GM12878 (cell line): ENCODE data around the gene NUDT3. TPM values are rescaled to one million over a fixed set of nuclear protein-coding genes. Genes with fewer than 3 reads are reported as not detected.

ENCODE experiments used
- ATAC-seq: fragments of 200-7000 bp; cut with Tn5 transposase; 3 replicates; pipeline ENCODE4 v1.9.1; 2020; ENCODE audit warnings: mild to moderate bottlenecking, moderate library complexity
- BruUV-seq: library from RNA; stranded (reverse); fragments of 400-500 nt; replicated peaks from 2 replicates; lab custom pipeline; 2021; lab: Mats Ljungman, UMichigan
- CTCF ChIA-PET: fragments of 300-600 bp; sonication (Branson Sonifier 250); formaldehyde crosslinking; extraction: SDS; loops from one replicate; lab custom pipeline; 2021; ENCODE audit warnings: inconsistent platforms; lab: Yijun Ruan, JAX
- POLR2A ChIA-PET: fragments of 350-600 bp; formaldehyde crosslinking; extraction: SDS; loops from one replicate; lab custom pipeline; 2021; ENCODE audit warnings: inconsistent platforms; lab: Charles Lee
- RAD21 ChIA-PET: fragments of 300-600 bp; sonication (Branson Sonifier 250); formaldehyde crosslinking; loops from one replicate; lab custom pipeline; 2023; ENCODE audit warnings: antibody characterized with exemption; ENCODE audit not compliant: unreplicated experiment; lab: Charles Lee
- SMC1A ChIA-PET: fragments of 300-600 bp; sonication (Branson Sonifier 250); formaldehyde crosslinking; loops from one replicate; lab custom pipeline; 2023; ENCODE audit not compliant: unreplicated experiment, uncharacterized antibody; lab: Charles Lee
- DNase-seq: peaks from one replicate; pipeline ENCODE4 v3.0.0-alpha.2; 2011; ENCODE audit warnings: low read depth, low spot score
- FAIRE-seq: peaks from 3 replicates; lab custom pipeline; 2011; peaks lifted over from hg19 to GRCh38; lab: Jason Lieb, UNC
- H2AFZ ChIP-seq: 2 replicates; pipeline ENCODE4 v1.6.0; 2011; ENCODE audit warnings: low read depth, low read length, control low read depth; ENCODE audit not compliant: control insufficient read depth
- H3K27ac ChIP-seq: 2 replicates; pipeline ENCODE4 v1.5.1; 2011; ENCODE audit warnings: control low read depth; ENCODE audit not compliant: control insufficient read depth, insufficient read depth
- H3K27me3 ChIP-seq, 2 experiments: replicated peaks in 1 of 2; 2 replicates each; pipeline versions ENCODE4 v1.6.0 to v1.6.1; 2011; ENCODE audit warnings: low read length in 1 of 2; ENCODE audit not compliant: control insufficient read depth in 2 of 2, insufficient read depth in 2 of 2
- H3K36me3 ChIP-seq, 2 experiments: 2 replicates each; pipeline ENCODE4 v1.5.1; 2011; ENCODE audit warnings: low read length in 1 of 2; ENCODE audit not compliant: control insufficient read depth in 2 of 2, insufficient read depth in 2 of 2
- H3K4me1 ChIP-seq: 2 replicates; pipeline ENCODE4 v1.6.1; 2011; ENCODE audit warnings: mild to moderate bottlenecking, low read length, moderate library complexity, mixed read lengths; ENCODE audit not compliant: control insufficient read depth, insufficient read depth
- H3K4me2 ChIP-seq: 2 replicates; pipeline ENCODE4 v1.6.0; 2011; ENCODE audit warnings: control low read depth; ENCODE audit not compliant: control insufficient read depth, insufficient read depth
- H3K4me3 ChIP-seq: fragments of 200-600 bp; sonication (generic); 2 replicates; pipeline ENCODE4 v1.5.1; 2016
- H3K79me2 ChIP-seq: 2 replicates; pipeline ENCODE4 v1.6.0; 2011; ENCODE audit warnings: low read length; ENCODE audit not compliant: control insufficient read depth, insufficient read depth
- H3K9ac ChIP-seq: 2 replicates; pipeline ENCODE4 v1.8.0; 2011; ENCODE audit warnings: low read length, control low read depth, mixed read lengths; ENCODE audit not compliant: control insufficient read depth, insufficient read depth
- H3K9me3 ChIP-seq: replicated peaks from 3 replicates; pipeline ENCODE4 v1.5.1; 2011; ENCODE audit warnings: mild to moderate bottlenecking, low read length; ENCODE audit not compliant: control insufficient read depth, insufficient read depth
- H4K20me1 ChIP-seq: 2 replicates; pipeline ENCODE4 v1.6.0; 2011; ENCODE audit not compliant: control insufficient read depth, insufficient read depth
- BACH1 ChIP-seq: fragments of 450-650 bp; IDR thresholded peaks from 2 replicates; pipeline ENCODE4 v1.6.1; 2017; ENCODE audit warnings: mild to moderate bottlenecking, borderline replicate concordance
- CBFB ChIP-seq: IDR thresholded peaks from 2 replicates; pipeline ENCODE4 v1.6.1; 2016; ENCODE audit warnings: antibody characterized with exemption, low read depth
- HCFC1 ChIP-seq: fragments of 150-350 bp; IDR thresholded peaks from 2 replicates; pipeline ENCODE4 v1.6.1; 2014; ENCODE audit warnings: low read length
- KAT2A ChIP-seq: conservative IDR thresholded peaks from 2 replicates; pipeline ENCODE4 v1.6.1; 2011; ENCODE audit warnings: low read depth, low read length; ENCODE audit not compliant: control insufficient read depth
- MEF2A ChIP-seq: IDR thresholded peaks from 2 replicates; pipeline ENCODE4 v1.6.1; 2011; ENCODE audit warnings: low read depth, mild to moderate bottlenecking, low read length, moderate library complexity; ENCODE audit not compliant: insufficient read depth
- MTA3 ChIP-seq: IDR thresholded peaks from 2 replicates; pipeline ENCODE4 v1.6.1; 2012; ENCODE audit warnings: low read length, inconsistent platforms, borderline replicate concordance
- NR2F1 ChIP-seq: fragments of 450-650 bp; conservative IDR thresholded peaks from 2 replicates; pipeline ENCODE4 v1.6.1; 2017; ENCODE audit warnings: mild to moderate bottlenecking
- POU2F2 ChIP-seq: IDR thresholded peaks from 3 replicates; pipeline ENCODE4 v1.6.1; 2011; ENCODE audit warnings: low read depth, mild to moderate bottlenecking, low read length, borderline replicate concordance
- SREBF2 ChIP-seq: IDR thresholded peaks from 2 replicates; pipeline ENCODE4 v1.6.1; 2012; ENCODE audit warnings: mild to moderate bottlenecking, low read length
- WGBS: methylation state at CpG from one replicate; pipeline ENCODE4 v1.1.6; 2016; ENCODE audit warnings: low lambda C conversion rate; ENCODE audit not compliant: insufficient replicate concordance, insufficient coverage; ENCODE audit errors: missing lambda C conversion rate; 5-methylcytosine and 5-hydroxymethylcytosine counted together
- in situ Hi-C: fragments of 300-500 bp; cut with MboI; formaldehyde crosslinking; loops from 9 replicates; pipeline ENCODE4 v1.14.3; 2018; ENCODE audit warnings: mixed read lengths
- intact Hi-C: fragments of 100-400 bp; cut with micrococcal nuclease; formaldehyde crosslinking; loops from one replicate; pipeline ENCODE4 v1.14.2; 2022; ENCODE audit not compliant: unreplicated experiment
- polyA plus RNA-seq, 11 experiments: library from polyadenylated mRNA; depleted of rRNA in 4 of 11; unstranded in 6 of 11; stranded (reverse) in 5 of 11; fragments of >200 nt; fragmentation: Nextera tagmentation in 4 of 11; fragmentation: Illumina TruSeq in 1 of 11; extraction: Ambion mirVana in 4 of 11; extraction: Trizol in 1 of 11; gene quantifications; 1 replicate in 1 of 11; 2 replicates in 10 of 11; pipeline versions ENCODE4 v1.2.1 to v1.2.3, GENCODE V29; 2011 to 2016; ENCODE audit warnings: inconsistent platforms in 2 of 11, missing spikeins in 2 of 11, low read depth in 1 of 11
- total RNA-seq, 4 experiments: library from RNA; depleted of rRNA in 3 of 4; stranded (reverse); fragments of >200 nt in 3 of 4; fragmentation: Illumina TruSeq in 1 of 4; extraction: Trizol in 1 of 4; gene quantifications; 2 replicates each; pipeline versions ENCODE4 v1.2.1 to v1.2.3, GENCODE V29; 2013 to 2021
- TF ChIP-seq, protein P1 (sequence below): fragments of 450-650 bp; IDR thresholded peaks from 2 replicates; pipeline ENCODE4 v1.6.1; 2017; ENCODE audit warnings: mild to moderate bottlenecking, low read depth, inconsistent platforms; ENCODE audit not compliant: poor library complexity, severe bottlenecking
- TF ChIP-seq, protein P2 (sequence below): IDR thresholded peaks from 2 replicates; pipeline ENCODE4 v1.6.1; 2012; ENCODE audit warnings: low read length, inconsistent platforms
- TF ChIP-seq, protein P3 (sequence below), 3 experiments: IDR thresholded peaks in 2 of 3; conservative IDR thresholded peaks in 1 of 3; 2 replicates each; pipeline ENCODE4 v1.5.1; 2011; ENCODE audit warnings: low read depth in 3 of 3, low read length in 3 of 3, mild to moderate bottlenecking in 3 of 3, control low read depth in 2 of 3, moderate library complexity in 2 of 3, inconsistent platforms in 1 of 3, mixed read lengths in 1 of 3; ENCODE audit not compliant: control insufficient read depth in 2 of 3, insufficient read depth in 1 of 3; ENCODE audit errors: extremely low read depth in 1 of 3

NUDT3 gene
- total and polyA plus RNA-seq, 10 of the 15 experiments (the other 5 are each of a cell fraction or from before 2014, with no cell fraction given) = 2.4 to 32.3 (median 25.5) TPM

DNA sequence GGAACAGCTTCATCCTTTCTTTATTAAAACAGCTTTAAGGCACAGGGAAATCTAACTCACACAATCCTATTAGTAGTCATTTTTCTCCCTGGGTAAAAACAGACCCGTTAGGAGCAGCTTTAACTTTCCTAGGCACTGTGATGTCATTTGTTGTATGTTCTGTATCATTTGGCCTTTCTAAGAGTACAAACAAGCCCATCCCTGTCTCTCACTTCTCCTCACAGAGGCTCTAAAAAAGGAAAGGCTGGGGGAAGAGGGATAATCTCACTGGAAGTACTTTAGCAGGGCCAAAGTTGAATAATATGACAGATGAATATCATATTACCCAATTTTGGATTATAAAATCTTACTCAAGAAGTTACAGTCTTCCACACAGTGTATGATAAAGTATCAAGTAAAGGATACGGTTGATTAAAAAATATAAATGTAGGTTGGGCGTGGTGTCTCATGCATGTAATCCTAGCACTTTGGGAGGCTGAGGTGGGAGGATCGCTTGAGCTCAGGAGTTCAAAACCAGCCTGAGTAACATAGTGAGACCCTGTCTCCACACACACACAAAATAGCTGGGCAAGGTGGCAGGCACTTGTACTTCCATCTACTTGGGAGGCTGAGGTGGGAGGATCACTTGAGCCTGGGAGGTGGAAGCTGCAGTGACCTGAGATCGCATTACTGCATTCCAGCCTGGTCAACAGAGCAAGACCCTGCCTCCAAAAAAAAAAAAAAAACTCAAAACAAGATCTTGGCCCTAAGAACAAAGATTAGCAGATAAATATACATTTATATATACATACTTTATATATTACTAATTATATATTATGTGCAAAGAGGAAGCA, 7.9 kb downstream of the NUDT3 start (continued):
- TF ChIP-seq CBFB (no peak), SREBF2 (no peak), POU2F2 (no peak), MTA3 (no peak), HCFC1 (no peak)
- TF ChIP-seq, protein P1, sequence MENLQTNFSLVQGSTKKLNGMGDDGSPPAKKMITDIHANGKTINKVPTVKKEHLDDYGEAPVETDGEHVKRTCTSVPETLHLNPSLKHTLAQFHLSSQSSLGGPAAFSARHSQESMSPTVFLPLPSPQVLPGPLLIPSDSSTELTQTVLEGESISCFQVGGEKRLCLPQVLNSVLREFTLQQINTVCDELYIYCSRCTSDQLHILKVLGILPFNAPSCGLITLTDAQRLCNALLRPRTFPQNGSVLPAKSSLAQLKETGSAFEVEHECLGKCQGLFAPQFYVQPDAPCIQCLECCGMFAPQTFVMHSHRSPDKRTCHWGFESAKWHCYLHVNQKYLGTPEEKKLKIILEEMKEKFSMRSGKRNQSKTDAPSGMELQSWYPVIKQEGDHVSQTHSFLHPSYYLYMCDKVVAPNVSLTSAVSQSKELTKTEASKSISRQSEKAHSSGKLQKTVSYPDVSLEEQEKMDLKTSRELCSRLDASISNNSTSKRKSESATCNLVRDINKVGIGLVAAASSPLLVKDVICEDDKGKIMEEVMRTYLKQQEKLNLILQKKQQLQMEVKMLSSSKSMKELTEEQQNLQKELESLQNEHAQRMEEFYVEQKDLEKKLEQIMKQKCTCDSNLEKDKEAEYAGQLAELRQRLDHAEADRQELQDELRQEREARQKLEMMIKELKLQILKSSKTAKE = no peak

DNA sequence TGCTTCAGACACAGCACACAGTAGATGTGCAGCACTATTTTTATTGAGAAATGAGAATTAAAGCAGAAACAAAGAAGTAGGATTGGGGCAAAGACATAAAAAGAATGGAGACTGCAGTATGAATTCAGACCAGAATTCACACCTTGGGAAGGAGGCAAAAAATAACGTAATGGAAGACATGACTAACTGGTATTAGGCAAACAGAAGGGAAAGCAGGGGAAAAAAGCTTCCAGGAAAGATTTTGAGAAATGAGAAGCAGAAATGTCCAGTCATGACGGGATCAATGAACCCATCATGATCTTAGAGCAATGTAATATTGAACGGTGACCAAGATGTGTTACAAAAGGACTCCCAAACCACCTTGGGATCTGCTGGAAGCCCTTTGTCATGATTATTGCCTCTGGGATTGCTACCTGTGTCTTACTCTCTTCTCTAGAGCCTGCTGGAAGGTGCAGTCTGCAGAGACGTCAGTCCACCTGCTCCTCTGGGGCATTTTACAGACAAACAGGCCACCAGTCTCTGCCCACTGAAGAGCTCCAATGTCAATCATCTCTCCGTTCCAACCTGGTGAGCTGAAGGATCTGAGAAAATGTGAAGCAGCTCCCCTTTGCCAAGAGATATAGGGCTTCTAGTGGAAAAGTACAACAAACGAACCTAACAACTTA, 8.7 kb downstream of the NUDT3 start:
- no peaks in the 10 kb centered on the region for H3K27me3 ChIP-seq
- no peaks in the 10 kb centered on the region for H3K4me1 ChIP-seq
- 64% methylated on average over 6 of the region's 6 CpGs for WGBS
- FAIRE-seq (no peak), ATAC-seq (no peak), DNase-seq (no peak)
- no peak overlapping the region for H2AFZ ChIP-seq
- no peaks in the 10 kb centered on the region; the same call in 2 of the 3 replicates for H3K9me3 ChIP-seq
- SMC1A ChIA-PET = interaction anchor here (1.0 to 2.4 kb wide), 5 partner anchors 10 to 134 kb away, joined by 3 to 7 read pairs (median 4); no protein-coding TSS in a partner anchor
- POLR2A ChIA-PET = interaction anchor here (0.6 to 0.9 kb wide), 4 partner anchors 17 to 106 kb away, joined by 3 to 5 read pairs (median 4); no protein-coding TSS in a partner anchor
- no peak overlapping the region for H3K9ac ChIP-seq
- RAD21 ChIA-PET = interaction anchor here (0.6 to 1.2 kb wide), 3 partner anchors 9 to 81 kb away, joined by 3 read pairs; no protein-coding TSS in a partner anchor
- no peak overlapping the region for H3K4me3 ChIP-seq
- intact Hi-C loops = no loop called here
- CTCF ChIA-PET = interaction anchor here (1.1 to 1.5 kb wide), 4 partner anchors 21 to 136 kb away, joined by 3 to 5 read pairs (median 3); partner anchors contain the start of gene SMIM29
- BruUV-seq = no TSS peak
- peaks cover under 1% of the 10 kb centered on the region; the same call in 1 of the 2 replicates for H4K20me1 ChIP-seq
- H3K27ac ChIP-seq = no peak overlapping the region
- 0 out of 4 replicates have a peak, but pooled peaks cover 0 to 2% of the 10 kb centered on the region in 2 experiments for H3K36me3 ChIP-seq
- peaks cover 86% of the 10 kb centered on the region for H3K79me2 ChIP-seq
- H3K4me2 ChIP-seq = no peak overlapping the region; the same call in 1 of the 2 replicates
- TF ChIP-seq BACH1 (no peak), KAT2A (no peak), NR2F1 (no peak), MEF2A (no peak)
- TF ChIP-seq, protein P2, sequence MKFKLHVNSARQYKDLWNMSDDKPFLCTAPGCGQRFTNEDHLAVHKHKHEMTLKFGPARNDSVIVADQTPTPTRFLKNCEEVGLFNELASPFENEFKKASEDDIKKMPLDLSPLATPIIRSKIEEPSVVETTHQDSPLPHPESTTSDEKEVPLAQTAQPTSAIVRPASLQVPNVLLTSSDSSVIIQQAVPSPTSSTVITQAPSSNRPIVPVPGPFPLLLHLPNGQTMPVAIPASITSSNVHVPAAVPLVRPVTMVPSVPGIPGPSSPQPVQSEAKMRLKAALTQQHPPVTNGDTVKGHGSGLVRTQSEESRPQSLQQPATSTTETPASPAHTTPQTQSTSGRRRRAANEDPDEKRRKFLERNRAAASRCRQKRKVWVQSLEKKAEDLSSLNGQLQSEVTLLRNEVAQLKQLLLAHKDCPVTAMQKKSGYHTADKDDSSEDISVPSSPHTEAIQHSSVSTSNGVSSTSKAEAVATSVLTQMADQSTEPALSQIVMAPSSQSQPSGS = no peak
- TF ChIP-seq, protein P3, sequence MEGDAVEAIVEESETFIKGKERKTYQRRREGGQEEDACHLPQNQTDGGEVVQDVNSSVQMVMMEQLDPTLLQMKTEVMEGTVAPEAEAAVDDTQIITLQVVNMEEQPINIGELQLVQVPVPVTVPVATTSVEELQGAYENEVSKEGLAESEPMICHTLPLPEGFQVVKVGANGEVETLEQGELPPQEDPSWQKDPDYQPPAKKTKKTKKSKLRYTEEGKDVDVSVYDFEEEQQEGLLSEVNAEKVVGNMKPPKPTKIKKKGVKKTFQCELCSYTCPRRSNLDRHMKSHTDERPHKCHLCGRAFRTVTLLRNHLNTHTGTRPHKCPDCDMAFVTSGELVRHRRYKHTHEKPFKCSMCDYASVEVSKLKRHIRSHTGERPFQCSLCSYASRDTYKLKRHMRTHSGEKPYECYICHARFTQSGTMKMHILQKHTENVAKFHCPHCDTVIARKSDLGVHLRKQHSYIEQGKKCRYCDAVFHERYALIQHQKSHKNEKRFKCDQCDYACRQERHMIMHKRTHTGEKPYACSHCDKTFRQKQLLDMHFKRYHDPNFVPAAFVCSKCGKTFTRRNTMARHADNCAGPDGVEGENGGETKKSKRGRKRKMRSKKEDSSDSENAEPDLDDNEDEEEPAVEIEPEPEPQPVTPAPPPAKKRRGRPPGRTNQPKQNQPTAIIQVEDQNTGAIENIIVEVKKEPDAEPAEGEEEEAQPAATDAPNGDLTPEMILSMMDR (IDR thresholded peaks at IDR 0.05 in 2 of 3, conservative IDR thresholded peaks at IDR 0.05 in 1 of 3; ENCODE audit: control insufficient read depth in 2 of 3, extremely low read depth in 1 of 3, insufficient read depth in 1 of 3, low read depth in 3 of 3, low read length in 3 of 3) = no peak
- in situ Hi-C loops = no loop called here
